A549 (cell line): ENCODE results near the gene DAB1.

Experiments
- CHD2 ChIP-seq: fragments of 150-350 bp; IDR thresholded peaks from 2 replicates; pipeline ENCODE4 v1.6.1; 2014; ENCODE audit warnings: low read length; ENCODE audit not compliant: partially characterized antibody
- POLR2A ChIP-seq: IDR thresholded peaks from 2 replicates; pipeline ENCODE4 v1.6.1; 2012; ENCODE audit warnings: mild to moderate bottlenecking, low read length
- TF ChIP-seq, protein P1 (sequence below): fragments of >200 bp; sonication (Bioruptor Twin); formaldehyde crosslinking; IDR thresholded peaks from 3 replicates; pipeline ENCODE4 v1.5.1; 2016

DNA sequence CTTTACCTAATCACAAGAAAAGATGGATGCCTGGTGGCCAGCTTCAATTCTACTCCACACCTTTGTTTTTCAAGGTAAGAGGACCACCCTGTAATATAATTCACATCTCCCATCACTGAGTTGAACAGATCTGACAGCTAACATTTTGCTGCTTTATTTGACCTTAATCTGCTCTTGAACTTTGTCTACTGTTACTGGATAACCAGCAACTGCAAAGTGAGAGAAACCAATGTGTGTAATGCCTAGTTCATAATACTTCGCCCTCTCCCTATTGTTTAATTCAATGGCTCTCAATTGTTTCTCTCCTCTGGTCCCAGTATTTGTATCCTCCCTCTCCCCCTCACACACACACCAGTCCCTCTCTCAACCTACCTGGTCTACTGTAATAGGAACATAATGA is 214.4 kb downstream of the DAB1 start:
- no peak for TF ChIP-seq CHD2
- TF ChIP-seq, protein P1, sequence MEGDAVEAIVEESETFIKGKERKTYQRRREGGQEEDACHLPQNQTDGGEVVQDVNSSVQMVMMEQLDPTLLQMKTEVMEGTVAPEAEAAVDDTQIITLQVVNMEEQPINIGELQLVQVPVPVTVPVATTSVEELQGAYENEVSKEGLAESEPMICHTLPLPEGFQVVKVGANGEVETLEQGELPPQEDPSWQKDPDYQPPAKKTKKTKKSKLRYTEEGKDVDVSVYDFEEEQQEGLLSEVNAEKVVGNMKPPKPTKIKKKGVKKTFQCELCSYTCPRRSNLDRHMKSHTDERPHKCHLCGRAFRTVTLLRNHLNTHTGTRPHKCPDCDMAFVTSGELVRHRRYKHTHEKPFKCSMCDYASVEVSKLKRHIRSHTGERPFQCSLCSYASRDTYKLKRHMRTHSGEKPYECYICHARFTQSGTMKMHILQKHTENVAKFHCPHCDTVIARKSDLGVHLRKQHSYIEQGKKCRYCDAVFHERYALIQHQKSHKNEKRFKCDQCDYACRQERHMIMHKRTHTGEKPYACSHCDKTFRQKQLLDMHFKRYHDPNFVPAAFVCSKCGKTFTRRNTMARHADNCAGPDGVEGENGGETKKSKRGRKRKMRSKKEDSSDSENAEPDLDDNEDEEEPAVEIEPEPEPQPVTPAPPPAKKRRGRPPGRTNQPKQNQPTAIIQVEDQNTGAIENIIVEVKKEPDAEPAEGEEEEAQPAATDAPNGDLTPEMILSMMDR, result no peak
- no peak for TF ChIP-seq POLR2A
